GM12892 (cell line): Measurements from ENCODE around the gene GCSH.

ENCODE experiments used
- POLR2A ChIP-seq: IDR thresholded peaks from 2 replicates; pipeline ENCODE4 v1.6.1; 2011; ENCODE audit warnings: low read depth, low read length, control low read depth
- POLR2AphosphoS5 ChIP-seq: IDR thresholded peaks from 2 replicates; pipeline ENCODE4 v1.6.1; 2011; ENCODE audit warnings: low read depth, low read length, control low read depth

GRCh38 chr16:81101702-81102101 is 5.5 kb upstream of the GCSH start:
- no peak for TF ChIP-seq POLR2AphosphoS5
- no peak for TF ChIP-seq POLR2A
